GM21737 (cell line): ENCODE data around the gene TUBE1.
"Not testable (repeated sequence)": the region's sequence is repeated elsewhere in the genome, so short reads cannot be mapped to it uniquely, and the experiment has no call there.

Experiments used
- ATAC-seq: cut with Tn5 transposase; IDR thresholded peaks from one replicate; pipeline ENCODE4 v1.9.1; 2021; ENCODE audit warnings: mild to moderate bottlenecking, moderate library complexity; ENCODE audit not compliant: unreplicated experiment

The TUBE1 gene

DNA sequence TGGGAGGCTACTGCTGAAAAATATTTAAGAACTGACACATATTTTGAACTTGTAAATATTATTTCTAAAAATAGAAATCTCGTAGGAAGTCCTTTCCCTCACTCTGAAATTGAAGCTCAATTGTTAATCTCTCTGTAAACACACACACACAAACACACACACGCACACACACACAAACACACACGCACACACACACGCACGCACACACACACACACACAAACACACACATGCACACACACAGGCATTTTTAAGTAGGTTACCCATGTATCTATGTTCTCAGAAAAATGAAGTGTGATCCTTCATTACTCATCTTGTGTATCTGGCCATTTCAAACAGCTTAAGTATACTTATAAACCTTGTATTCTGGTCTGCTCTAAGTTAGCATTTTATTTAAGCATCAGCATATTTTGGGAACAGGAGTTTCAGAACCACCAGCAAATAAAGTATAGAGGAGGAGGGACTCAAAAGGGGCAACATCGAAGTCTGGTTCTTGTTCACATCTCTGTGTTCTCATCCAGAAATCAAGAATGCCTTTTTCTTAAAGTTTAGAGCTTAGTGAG lies 21.8 kb downstream of the TUBE1 start:
- no peak for ATAC-seq

DNA sequence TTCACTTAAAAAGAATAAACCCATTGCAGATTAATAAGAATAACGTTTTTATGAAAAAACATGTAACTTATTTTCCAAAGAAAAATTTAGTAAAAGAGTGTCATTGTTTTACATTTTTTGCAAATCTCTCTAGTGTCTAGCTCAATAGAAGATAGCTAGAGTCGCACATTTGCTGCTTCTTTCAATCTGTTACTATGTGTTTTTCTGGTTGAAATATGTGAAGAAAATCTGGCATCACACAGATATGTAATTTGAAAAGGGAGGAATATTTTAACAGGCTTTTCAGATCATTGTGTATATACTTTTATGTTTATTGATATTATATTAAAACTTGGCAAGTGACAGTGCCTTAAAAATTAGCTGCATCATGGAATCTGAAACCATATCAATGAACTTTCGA lies 24.3 kb downstream of the TUBE1 start:
- no peak for ATAC-seq

DNA sequence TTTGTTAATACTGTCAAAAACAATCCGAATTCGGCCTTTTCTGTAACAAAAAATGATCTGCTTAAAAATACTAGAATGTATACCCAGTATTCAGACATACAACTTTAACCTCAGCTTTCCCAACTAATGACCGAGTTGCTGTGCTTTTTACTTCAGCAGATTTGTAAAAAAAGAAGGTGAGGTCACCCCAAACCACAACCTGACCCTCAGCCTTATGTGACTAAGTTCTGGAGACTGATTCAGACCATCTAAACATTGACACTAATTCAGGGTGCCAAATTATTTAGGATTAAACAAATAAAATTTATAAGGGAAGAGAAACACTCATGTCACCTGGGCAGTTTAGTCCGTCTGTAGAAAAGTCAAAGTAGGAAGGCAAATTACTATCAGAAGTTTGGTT lies 25.7 kb downstream of the TUBE1 start:
- no peak for ATAC-seq

DNA sequence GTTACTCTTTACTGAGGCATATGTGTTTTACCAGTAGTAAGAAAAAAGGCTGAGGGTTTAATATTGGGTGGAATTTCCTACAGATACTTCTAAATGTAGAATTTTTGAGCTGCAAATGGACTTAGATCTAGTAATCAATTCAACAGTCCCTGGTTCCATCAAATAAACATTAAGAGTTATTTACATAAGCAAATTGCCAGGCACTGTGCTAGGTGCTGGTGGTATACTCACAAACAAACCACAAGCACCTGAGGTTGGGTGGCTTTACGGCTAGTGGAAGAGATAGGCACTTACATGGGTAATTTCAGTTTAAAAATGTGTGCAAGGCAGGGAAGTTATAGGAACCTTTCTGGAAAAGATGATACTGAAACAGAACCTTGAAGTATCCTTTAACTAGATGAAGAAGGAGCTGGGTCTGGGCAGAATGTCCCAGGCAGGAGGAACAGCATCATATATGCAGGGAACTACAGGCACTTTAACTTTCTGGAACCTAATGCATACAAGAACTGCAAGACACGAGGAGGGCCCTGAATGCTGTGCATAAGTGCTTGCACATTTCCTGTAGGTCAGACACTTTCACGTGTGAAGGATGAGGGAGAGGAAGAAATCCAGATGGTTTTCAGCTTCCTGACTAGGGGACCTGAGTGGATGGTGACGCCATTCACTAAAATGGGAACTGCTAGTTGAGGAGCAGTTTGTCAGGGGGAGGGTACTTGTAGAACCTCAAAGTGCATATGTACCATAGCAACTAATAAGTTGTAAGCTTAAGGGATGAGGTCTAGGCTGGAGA lies 28.8 kb downstream of the TUBE1 start:
- ATAC-seq = no peak

DNA sequence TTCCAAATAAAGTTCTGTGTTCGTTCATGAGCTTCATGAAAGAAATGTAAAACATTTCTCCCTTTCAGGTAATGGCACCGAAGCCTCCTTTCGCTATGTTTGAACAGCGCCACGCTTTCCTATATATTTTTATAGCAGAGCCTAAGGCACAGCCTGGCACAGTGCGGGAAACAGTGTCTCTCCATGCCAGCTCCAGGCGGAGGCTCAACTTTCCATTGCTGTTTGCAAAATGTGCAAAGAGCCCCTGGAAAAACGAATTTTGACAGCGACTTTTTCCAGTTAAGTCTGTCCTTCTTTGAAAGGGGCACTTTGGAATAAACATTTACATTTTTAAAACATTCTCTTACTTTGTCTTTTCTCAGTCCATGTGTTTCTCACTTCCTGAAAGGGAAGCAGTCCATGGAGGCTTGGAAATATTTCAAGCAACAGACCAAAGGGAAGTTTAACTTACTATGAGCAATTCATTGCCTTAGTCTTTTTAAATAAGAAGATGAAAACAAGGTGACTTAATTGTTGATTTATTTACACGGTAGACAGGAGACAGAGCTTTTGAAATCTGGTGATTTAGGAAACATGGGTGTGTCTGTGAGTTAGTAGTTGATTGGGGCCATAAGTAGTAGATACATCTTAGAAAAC lies 32.6 kb downstream of the TUBE1 start:
- ATAC-seq = no peak

DNA sequence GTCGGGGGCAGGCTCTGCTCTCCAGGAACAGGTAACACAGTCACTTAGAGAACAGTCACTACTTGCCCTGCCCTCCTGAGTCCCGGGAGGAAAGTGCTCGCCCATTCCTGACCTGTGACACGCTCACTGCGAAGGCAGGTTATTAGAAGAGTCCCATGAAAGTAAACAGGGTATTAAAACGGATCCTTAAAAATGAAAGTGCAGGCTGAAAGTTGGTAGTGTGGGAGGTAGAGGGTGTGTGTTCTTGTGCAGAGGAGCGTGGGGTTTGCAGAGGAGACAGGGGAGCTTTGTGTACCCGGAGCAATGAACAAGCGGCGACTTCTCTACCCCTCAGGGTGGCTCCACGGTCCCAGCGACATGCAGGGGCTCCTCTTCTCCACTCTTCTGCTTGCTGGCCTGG lies 33.3 kb downstream of the TUBE1 start, which contains the start of gene CCN6:
Gene CCN6 (plus strand): TSS at position 104 of the 400 bp plus-strand sequence. CDS start 254 bp downstream, at position 358.
- no peak for ATAC-seq

DNA sequence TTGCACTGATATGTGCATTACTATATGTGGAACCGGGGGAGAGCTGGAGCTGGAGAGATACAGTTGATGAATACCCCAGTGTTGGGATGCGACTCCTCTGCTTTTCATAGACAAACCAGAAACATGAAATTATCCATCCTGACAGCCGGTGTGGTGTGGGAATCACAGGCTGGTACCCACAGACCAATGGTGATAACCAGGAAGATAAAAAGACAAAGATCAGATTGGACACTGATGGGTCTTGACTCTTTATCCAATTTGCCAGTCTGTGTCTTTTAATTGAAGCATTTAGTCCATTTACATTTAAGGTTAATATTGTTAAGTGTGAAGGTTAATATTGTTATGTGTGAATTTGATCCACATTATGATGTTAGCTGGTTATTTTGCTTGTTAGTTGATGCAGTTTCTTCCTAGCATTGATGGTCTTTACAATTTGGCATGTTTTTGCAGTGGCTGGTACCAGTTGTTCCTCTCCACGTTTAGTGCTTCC lies 36.0 kb downstream of the TUBE1 start:
- ATAC-seq = not testable (repeated sequence)

DNA sequence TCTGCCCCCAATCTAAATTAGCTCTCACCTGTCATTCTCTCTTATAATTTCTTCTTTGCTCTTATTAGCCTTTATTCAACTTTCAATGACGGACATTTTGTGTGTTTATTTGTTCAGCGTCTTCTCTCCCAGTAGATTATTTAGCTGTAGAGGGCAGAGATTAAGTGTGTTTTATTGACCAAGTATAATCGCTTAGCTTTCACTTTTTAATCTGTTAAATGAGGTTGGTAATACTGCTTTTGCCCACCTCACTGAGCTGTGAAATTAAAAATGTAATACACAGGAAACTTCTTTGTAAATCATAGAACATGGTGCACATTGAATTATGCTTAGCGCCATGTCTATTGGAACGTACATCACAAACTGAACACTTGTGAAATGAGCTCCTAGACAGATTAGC lies 36.9 kb downstream of the TUBE1 start:
- no peak for ATAC-seq

DNA sequence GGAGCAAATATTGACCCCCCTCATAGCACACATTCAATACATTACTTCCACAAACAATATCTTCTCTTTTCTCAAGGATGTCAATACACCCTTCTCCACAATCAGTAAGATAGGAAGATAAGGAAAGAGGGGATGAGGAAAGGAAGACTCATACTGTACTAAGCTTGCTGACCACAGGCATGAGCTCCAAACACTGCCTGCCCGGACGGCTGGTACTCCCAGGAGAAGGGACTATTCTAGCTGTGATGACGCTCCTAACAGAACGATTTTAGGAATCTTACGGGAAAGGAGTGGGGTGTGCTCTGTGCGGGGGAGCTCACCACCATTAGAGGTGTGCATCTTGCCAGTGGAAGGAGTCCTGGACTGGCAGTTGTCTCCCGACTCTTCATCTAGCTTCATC lies 37.3 kb downstream of the TUBE1 start:
- no peak for ATAC-seq

DNA sequence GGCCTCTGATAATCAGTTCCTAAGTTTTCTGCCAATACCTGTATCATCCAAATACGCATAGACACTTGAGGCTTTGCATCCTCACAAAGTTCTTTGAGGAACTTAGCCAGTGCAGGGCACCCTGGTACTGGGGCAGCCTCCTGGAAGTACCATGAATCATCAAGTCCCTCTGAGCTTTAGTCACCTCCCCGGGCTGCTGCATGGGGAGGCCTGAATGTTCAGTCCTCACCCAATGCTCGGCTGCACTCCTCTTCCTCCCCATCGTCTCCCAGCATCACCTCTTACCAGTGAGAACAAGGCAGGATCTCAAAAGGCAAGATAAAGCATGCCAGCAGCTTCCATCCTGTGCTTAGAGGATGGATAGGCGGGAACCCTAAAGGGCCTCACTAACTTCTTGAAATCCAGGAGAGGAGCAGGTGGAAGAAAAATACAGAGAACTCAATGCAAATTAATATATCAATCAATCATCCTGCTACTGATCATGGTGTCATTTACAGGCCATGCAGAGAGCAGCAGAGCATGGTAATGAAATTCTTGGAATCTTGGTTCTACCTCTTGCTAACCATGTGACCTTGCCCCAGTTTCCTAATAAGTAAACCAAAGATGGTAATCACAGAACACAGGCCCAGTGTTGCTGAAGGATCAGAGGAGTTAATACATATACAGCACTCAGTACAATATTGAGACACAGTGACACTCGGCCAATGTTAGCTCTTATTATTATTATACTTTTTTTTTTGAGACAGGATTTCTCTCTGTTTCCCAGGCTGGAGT lies 38.1 kb downstream of the TUBE1 start:
- ATAC-seq = no peak

DNA sequence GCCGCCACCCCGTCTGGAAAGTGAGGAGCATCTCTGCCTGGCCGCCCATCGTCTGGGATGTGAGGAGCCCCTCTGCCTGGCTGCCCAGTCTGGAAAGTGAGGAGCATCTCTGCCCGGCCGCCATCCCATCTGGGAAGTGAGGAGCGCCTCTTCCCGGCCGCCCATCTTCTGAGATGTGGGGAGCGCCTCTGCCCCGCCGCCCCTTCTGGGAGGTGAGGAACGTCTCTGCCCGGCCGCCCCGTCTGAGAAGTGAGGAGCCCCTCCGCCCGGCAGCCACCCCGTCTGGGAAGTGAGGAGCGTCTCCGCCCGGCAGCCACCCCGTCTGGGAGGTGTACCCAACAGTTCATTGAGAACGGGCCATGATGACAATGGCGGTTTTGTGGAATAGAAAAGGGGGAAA lies 39.8 kb downstream of the TUBE1 start:
- ATAC-seq = not testable (repeated sequence)

DNA sequence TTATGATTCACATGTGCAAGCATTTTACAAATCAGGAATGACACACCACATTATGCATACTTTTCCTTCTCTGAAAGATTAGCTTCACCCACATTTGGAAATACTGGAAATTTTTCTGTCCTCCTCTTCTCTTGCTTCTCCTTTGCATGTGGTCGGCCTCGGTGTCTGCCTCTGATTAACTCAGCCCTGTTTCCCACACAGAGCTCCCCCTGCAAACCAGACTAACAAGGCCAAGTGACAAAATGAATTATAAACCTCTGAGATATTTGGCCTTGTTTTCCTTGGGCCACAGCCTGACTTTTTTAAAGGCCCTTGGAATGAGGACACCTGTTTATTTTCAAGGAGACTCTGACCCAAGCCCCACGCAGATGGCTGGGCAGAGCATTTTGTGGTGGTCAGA lies 42.4 kb downstream of the TUBE1 start:
- no peak for ATAC-seq

DNA sequence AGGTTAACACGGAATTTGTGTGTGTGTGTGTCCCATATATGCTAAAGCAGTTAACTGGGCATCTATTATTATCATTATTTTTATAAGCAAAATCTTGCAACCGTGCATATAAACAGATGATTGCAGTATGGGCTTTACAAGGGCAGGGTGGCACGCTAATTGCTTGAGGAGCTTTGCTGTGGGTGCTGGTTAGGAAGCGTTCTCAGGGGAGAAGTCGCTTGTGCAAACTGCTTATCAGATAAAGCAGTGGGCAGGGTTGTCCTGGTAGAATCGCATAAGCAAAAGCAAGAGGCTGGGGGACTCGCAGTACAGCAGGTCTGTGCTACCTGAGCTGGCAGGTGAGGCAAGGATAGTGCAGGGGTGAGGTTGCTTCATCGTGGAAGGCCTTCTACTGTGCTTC lies 43.1 kb downstream of the TUBE1 start:
- no peak for ATAC-seq

DNA sequence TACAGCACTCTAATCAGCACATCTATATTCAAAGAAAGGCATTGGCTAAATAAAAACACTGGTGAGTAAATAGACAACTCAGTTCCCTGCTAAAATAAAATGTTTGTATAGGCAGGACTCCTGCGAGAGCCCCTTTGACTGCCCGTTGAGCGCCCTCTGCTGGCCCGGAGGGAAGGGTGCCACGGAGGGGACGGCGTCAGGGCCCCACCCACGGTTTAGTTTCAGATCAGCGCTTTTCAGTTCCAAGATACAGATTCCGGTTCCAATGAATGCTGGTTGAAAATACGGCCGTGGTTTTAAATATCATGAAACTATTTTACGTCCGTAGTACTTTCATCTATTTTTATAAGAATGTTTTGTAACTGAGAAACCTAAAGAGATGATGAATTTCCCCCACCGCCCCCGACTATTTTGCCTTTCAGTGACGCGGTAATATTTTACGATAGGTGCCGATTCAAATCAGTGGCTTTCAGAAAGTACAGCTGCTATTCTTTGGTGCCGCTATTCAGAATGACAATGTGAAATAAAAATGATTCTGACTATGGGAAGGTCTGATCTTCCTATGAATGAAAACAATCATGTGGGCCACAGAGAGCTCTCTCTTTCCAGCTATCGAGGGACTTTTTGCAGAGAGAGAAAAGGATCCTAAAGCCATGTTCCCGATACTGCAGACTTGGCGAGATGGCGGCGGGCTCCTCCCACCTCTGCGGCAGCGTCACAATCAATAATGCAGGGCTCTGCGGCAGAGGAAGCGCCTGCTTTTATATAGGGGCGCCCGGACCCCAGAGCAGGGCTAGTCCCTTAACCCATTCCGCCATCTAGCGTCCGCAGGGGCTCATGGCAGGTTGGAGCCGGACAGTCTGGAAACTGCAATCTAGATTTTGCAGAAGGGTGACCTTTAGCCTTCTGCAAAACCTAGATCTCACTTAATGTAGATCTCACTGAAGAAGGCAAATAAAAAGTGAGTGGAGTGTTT lies 44.0 kb downstream of the TUBE1 start:
- peak; percentile 88 for ATAC-seq

DNA sequence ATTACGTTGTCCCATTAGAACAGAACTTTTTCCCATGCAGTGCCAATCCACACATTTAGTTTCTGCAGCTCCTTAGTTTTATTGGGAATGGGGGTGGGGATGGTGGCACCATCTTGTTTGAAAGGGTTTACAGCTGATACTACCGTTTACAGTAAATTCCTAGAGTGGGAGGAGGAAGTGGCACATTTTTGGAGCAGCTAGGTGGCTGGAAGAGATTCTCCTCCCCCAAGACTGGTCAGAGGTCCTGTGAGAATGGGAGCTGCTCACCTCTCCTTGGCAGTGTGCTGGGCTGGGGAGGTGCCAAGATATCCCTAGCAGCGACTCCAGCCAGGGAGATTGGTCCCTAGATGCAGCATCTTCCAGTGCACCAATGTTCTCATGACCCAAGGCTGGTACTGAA lies 45.7 kb downstream of the TUBE1 start:
- ATAC-seq = no peak

DNA sequence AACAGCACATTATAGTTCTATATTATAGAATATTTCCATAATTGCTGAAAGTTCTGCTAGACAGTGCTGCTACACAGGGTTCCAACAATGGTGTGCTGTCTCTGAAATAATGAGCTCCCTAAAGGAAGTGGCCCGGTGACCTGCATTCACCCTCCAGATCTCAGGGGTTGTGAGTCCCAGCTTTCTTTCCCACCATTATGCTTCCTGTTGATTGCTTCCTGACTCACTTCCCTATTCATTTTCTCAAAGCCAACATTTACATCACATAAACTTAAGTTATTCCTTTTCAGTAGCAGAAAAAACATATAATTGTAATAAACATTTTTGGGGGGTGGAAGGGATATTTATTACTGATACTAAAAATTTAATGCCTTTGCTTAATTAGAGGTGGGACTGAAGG lies 46.3 kb downstream of the TUBE1 start:
- ATAC-seq = no peak

DNA sequence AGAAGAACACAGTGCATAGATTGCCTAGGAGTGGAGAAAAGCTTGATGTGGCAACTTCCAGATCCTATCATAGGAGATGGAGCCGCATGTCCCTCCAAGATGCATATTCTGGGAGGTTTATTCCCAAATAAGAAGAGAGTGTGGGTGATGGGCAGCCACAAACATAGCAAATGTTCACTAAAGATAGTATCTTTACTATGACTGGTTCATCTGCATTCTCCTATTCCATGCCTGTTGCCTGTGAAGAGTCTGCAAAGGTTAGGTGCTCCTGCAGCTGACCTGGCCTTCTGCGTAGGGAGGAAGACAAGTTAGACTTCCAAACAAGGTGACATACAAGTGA lies 47.9 kb downstream of the TUBE1 start:
- ATAC-seq = no peak

DNA sequence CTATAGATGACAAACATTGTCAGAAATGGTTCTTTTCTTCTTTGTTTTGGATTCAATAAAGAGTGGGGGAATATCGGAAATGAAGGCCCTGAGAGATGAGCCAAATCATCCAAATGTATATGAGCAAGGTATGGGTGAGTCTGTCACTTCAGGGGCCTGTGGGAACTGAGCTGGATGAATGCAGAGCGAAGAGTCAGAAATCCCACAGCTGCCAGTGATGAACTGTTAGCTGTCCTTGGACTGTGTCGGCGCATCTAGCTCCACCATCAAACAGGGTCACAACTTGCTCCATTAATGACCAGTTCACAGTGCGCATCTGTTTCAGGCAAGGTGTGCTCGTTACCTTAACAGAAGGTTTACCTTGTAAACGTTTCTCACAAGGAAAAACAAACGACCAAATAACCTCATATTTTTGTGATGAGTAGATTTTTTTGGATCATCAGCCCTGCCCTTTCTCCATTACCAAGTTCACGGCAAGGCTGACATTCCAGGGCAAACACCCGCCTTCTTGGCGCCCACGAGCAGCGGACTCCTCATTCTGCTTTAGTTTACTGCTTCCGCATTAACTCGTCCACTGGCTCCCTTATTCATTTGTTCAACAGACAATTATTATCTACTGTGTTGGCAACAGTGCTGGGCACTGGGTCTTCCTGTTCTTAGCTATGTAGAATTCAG lies 48.4 kb downstream of the TUBE1 start:
- no peak for ATAC-seq

DNA sequence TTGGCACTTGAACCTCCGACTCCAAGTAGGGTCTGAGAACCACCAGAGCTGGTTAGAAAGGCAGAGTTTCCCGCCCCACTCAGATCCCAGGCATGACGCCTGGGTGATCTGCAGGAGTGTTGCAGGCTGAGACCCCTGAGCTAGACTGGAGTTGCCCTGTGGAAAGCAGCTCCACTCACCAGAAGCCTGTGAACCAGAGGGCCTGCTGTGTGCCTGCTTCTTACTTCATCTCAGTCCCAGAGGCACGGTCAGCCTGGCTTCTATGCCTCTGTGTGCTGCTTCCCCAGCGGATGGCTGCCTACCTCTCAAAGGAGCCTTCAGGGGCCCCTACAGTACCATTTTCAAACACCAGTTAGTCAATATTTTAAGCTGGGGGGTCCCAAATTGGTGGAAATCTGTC lies 49.0 kb downstream of the TUBE1 start:
- no peak for ATAC-seq

DNA sequence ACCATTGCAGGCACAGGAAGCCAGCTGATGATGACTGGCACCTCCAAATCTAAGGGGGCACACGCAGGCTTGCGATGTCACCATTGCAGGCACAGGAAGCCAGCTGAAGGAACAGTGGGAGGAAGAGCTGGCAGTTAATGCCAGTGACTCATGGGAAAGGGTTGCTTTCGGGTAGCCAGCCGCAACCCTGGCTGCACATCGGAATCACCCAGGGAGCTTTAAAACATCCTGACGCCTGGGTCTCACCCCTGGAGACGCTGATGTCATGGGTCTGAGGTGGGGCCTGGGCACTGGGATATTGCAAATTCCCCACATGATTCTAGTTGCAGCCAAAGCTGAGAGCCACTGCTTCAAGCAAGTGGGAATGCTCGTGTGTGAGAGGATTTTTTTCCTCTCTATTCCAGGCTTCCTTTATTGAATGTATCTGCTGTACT lies 49.5 kb downstream of the TUBE1 start:
- ATAC-seq = no peak
